Lung (tissue), 12 donors: ENCODE results near the gene PWWP2B. TPM values are rescaled to one million over a fixed set of nuclear protein-coding genes. Genes with fewer than 3 reads are reported as not detected.

ENCODE experiments used
- ATAC-seq: fragments of 200-7000 bp; cut with Tn5 transposase; one replicate; pipeline ENCODE4 v1.9.1; 2020; ENCODE audit warnings: moderate number of reproducible peaks; ENCODE audit not compliant: insufficient read depth, low FRiP score
- DNase-seq, 3 donors: peaks; one replicate each; pipeline ENCODE4 v3.0.0-alpha.2; 2013 to 2017
- H3K27ac ChIP-seq, 2 donors: one replicate each; pipeline ENCODE4 v1.5.1; 2013; ENCODE audit warnings: mild to moderate bottlenecking in 2 of 2, moderate library complexity in 2 of 2, control low read depth in 1 of 2, inconsistent platforms in 1 of 2, low read depth in 1 of 2, low read length in 1 of 2
- H3K27me3 ChIP-seq, 3 donors: one replicate each; pipeline ENCODE4 v1.5.1; 2013; ENCODE audit warnings: low read length in 2 of 3; ENCODE audit not compliant: control insufficient read depth in 3 of 3, insufficient read depth in 3 of 3
- H3K36me3 ChIP-seq, 4 donors: one replicate each; pipeline ENCODE4 v1.5.1; 2013; ENCODE audit warnings: low read length in 4 of 4, mild to moderate bottlenecking in 1 of 4, moderate library complexity in 1 of 4; ENCODE audit not compliant: control insufficient read depth in 4 of 4, insufficient read depth in 4 of 4
- H3K4me1 ChIP-seq, 5 donors: one replicate each; pipeline ENCODE4 v1.5.1; 2013; ENCODE audit warnings: low read length in 5 of 5, mild to moderate bottlenecking in 2 of 5, moderate library complexity in 1 of 5; ENCODE audit not compliant: control insufficient read depth in 5 of 5, insufficient read depth in 5 of 5
- H3K4me3 ChIP-seq: one replicate; pipeline ENCODE4 v1.5.1; 2013; ENCODE audit warnings: mild to moderate bottlenecking, control low read depth, moderate library complexity
- H3K9ac ChIP-seq, 2 donors: one replicate each; pipeline ENCODE4 v1.5.1; 2013; ENCODE audit warnings: low read length in 2 of 2, control low read depth in 1 of 2; ENCODE audit not compliant: insufficient read depth in 1 of 2
- H3K9me3 ChIP-seq, 4 donors: one replicate each; pipeline ENCODE4 v1.5.1; 2013; ENCODE audit warnings: low read length in 3 of 4, mild to moderate bottlenecking in 1 of 4, moderate library complexity in 1 of 4; ENCODE audit not compliant: control insufficient read depth in 4 of 4, insufficient read depth in 3 of 4
- CTCF ChIP-seq: IDR thresholded peaks from 2 replicates; pipeline ENCODE4 v1.5.1; 2012; ENCODE audit warnings: mild to moderate bottlenecking; ENCODE audit errors: control extremely low read depth, extremely low read depth
- WGBS, 2 donors: extraction: QIAGEN DNeasy Blood & Tissue Kit; methylation state at CpG; one replicate each; pipeline ENCODE4 v1.1.7; 2013; 5-methylcytosine and 5-hydroxymethylcytosine counted together
- polyA plus RNA-seq, 2 donors: library from polyadenylated mRNA; stranded (reverse); fragments of 200-250 nt; gene quantifications; one replicate each; pipeline ENCODE4 v1.2.1, GENCODE V29; 2013
- total RNA-seq, 2 donors: library from RNA; depleted of rRNA in 1 of 2; stranded (reverse); fragments of >200 nt in 1 of 2; gene quantifications; one replicate each; pipeline ENCODE4 v1.2.1, GENCODE V29; 2014 to 2021
- donor health status: control.
- donor health status: control.
- donor health status: Bipolar disorder and iron deficiency.
- donor health status: healthy.
- donor health status: DM: yes; HTN: yes; CAD: no.

The PWWP2B gene
- total and polyA plus RNA-seq, 4 donors, result 20.1 to 33.4 (median 21.1) TPM

DNA sequence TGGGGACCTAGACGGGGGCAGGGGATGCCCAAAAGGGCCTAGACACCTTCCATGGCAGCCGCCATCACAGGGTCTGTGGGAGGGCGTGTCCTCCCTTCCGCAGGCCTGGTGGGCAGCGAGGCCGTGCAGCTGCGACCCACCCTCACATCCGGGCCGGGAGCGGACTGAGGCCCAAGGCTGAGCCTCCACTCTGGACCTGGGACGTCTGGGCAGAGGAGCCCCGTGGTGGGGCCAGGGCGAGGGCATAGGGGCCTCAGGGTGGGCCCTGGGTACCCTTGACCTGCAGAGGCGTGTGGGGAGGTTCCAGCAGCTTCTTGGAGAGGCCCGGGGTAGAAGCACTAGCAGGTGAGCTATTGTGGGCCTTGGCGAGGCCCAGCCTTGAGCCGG, 49.2 kb downstream of the PWWP2B start:
- ATAC-seq (no peak), DNase-seq (no peak)
- Histone ChIP-seq H3K27ac (peak overlapping the region in 1 of 2 donors; percentile 91), H3K4me3 (no peak overlapping the region), H3K9me3 (no peaks in the 10 kb centered on the region), H3K27me3 (no peaks in the 10 kb centered on the region), H3K36me3 (no peaks in the 10 kb centered on the region), H3K9ac (no peak overlapping the region), H3K4me1 (peaks cover 0 to 34% (median 19%) of the 10 kb centered on the region in 5 donors)
- 89 to 90% methylated on average over 16 to 17 of the region's 17 CpGs for WGBS, 2 donors
- TF ChIP-seq CTCF, result no peak

DNA sequence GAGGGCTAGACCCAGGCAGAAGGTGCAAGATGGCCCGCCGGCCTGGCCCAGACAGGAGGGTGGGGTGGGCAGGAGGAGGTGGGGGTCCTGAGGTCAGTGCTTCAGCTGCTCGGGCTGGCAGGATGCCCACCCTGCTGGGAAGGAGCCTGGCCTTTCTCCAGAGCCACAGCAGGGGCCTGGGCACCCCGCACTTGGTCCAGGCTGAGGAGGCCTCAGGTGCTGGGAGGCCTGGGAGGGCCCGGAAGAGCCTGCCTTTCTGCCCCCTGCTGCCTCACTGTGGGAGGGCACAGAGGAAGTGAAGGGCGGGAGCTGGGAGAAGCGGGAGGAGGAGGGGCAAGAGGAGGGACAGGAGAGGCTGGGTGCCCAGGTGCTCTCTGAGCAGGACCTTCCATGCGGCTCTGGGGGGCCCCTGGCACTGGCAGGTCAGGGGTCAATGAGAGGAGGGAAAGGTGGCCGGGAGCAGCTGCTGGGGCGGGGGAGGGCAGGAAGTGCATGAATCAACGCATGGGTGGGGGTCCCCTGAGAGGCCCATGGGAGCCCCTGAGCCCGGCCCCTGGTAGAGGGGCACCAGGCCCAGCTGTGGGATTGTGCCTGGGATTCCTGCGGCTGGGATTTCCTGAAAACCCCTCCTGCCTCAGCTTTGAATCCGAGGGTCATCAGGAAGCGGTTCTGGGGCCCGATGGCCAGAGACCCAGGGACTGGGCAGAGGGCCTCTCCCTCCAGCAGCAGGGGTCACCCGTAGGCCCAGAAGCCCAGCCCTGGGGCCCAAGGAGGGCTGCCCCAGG, 49.9 kb downstream of the PWWP2B start:
- no peaks in the 10 kb centered on the region for H3K9me3 ChIP-seq
- 22 to 31% methylated on average over 16 to 17 of the region's 17 CpGs for WGBS, 2 donors
- no peak overlapping the region for H3K4me3 ChIP-seq
- H3K36me3 ChIP-seq, result no peaks in the 10 kb centered on the region
- H3K4me1 ChIP-seq, result peaks cover 0 to 33% (median 22%) of the 10 kb centered on the region in 5 donors
- no peak overlapping the region for H3K9ac ChIP-seq
- DNase-seq (peak; percentile 65 to 78 (median 78)), ATAC-seq (peak; percentile 63)
- peak; percentile 23 for TF ChIP-seq CTCF
- peak overlapping the region in 1 of 2 donors; percentile 91 for H3K27ac ChIP-seq
- no peaks in the 10 kb centered on the region for H3K27me3 ChIP-seq

GRCh38 chr10:132447446-132448247, 50.6 kb downstream of the PWWP2B start:
- no peaks in the 10 kb centered on the region for H3K36me3 ChIP-seq
- H3K4me3 ChIP-seq, result no peak overlapping the region
- H3K27me3 ChIP-seq, result no peaks in the 10 kb centered on the region
- ATAC-seq (peak; percentile 20), DNase-seq (peak; percentile 46 to 65 (median 64))
- TF ChIP-seq CTCF, result no peak
- H3K9ac ChIP-seq, result no peak overlapping the region
- peaks cover 0 to 35% (median 27%) of the 10 kb centered on the region in 5 donors for H3K4me1 ChIP-seq
- H3K9me3 ChIP-seq, result no peaks in the 10 kb centered on the region
- peak overlapping the region in 1 of 2 donors; percentile 91 for H3K27ac ChIP-seq
- 37 to 56% methylated on average over 29 of the region's 29 CpGs for WGBS, 2 donors
